Fibroblast of lung (primary cell): ENCODE data around the gene ANKS1A. TPM values are rescaled to one million over a fixed set of nuclear protein-coding genes. Genes with fewer than 3 reads are reported as not detected.

Source experiments
- DNase-seq, 2 donors: peaks; one replicate each; pipeline versions ENCODE4 v3.0.0 to v3.0.0-alpha.2; 2010; ENCODE audit warnings: low read depth in 2 of 2
- H2AFZ ChIP-seq: 2 replicates; pipeline ENCODE4 v1.5.1; 2012; ENCODE audit warnings: low read length, control low read depth, inconsistent platforms
- H3K27ac ChIP-seq: 2 replicates; pipeline ENCODE4 v1.5.1; 2011; ENCODE audit warnings: low read length, control low read depth; ENCODE audit not compliant: insufficient read depth
- H3K27me3 ChIP-seq: 2 replicates; pipeline ENCODE4 v1.5.1; 2011; ENCODE audit warnings: mild to moderate bottlenecking, low read length; ENCODE audit not compliant: control insufficient read depth, insufficient read depth
- H3K36me3 ChIP-seq: 2 replicates; pipeline ENCODE4 v1.5.1; 2011; ENCODE audit warnings: low read length; ENCODE audit not compliant: control insufficient read depth, insufficient read depth
- H3K4me1 ChIP-seq: 2 replicates; pipeline ENCODE4 v1.5.1; 2011; ENCODE audit warnings: low read length; ENCODE audit not compliant: control insufficient read depth, insufficient read depth; ENCODE audit errors: extremely low read depth
- H3K4me2 ChIP-seq: 2 replicates; pipeline ENCODE4 v1.5.1; 2011; ENCODE audit warnings: low read length, control low read depth; ENCODE audit not compliant: insufficient read depth; ENCODE audit errors: extremely low read depth
- H3K4me3 ChIP-seq, 4 experiments: fragments of 200-600 bp in 1 of 4; sonication (generic) in 1 of 4; replicated peaks in 1 of 4; 2 replicates each; pipeline ENCODE4 v1.5.1; 2011 to 2016; ENCODE audit warnings: low read length in 4 of 4, low read depth in 3 of 4, mild to moderate bottlenecking in 3 of 4, control low read depth in 2 of 4, inconsistent platforms in 1 of 4, mixed read lengths in 1 of 4; ENCODE audit not compliant: insufficient read depth in 1 of 4; ENCODE audit errors: control extremely low read depth in 1 of 4
- H3K79me2 ChIP-seq: 2 replicates; pipeline ENCODE4 v1.5.1; 2012; ENCODE audit warnings: mild to moderate bottlenecking, low read length, inconsistent platforms; ENCODE audit not compliant: control insufficient read depth, insufficient read depth
- H3K9ac ChIP-seq: 2 replicates; pipeline ENCODE4 v1.5.1; 2011; ENCODE audit warnings: mild to moderate bottlenecking, low read length, control low read depth; ENCODE audit not compliant: insufficient read depth
- H3K9me3 ChIP-seq: 2 replicates; pipeline ENCODE4 v1.5.1; 2012; ENCODE audit warnings: low read depth, low read length; ENCODE audit not compliant: control insufficient read depth, insufficient read depth
- H4K20me1 ChIP-seq: 2 replicates; pipeline ENCODE4 v1.5.1; 2011; ENCODE audit warnings: low read length; ENCODE audit not compliant: control insufficient read depth, insufficient read depth; ENCODE audit errors: extremely low read depth
- EZH2 ChIP-seq: IDR thresholded peaks from 2 replicates; pipeline ENCODE4 v1.5.1; 2012; ENCODE audit warnings: low read length, control low read depth, mild to moderate bottlenecking; ENCODE audit errors: missing control alignments
- polyA plus RNA-seq, 2 donors: library from polyadenylated mRNA; depleted of rRNA in 1 of 2; stranded (reverse) in 1 of 2; unstranded in 1 of 2; fragments of >200 nt; gene quantifications; 2 replicates each; pipeline ENCODE4 v1.2.1, GENCODE V29; 2011 to 2012; ENCODE audit warnings: missing spikeins in 1 of 2
- total RNA-seq: library from RNA; depleted of rRNA; stranded (reverse); fragments of >200 nt; gene quantifications from 2 replicates; pipeline ENCODE4 v1.2.1, GENCODE V29; 2014
- TF ChIP-seq, protein P1 (sequence below), 2 donors: IDR thresholded peaks in 1 of 2; conservative IDR thresholded peaks in 1 of 2; 1 replicate in 1 of 2; 2 replicates in 1 of 2; pipeline ENCODE4 v1.5.1; 2011 to 2012; ENCODE audit warnings: low read length in 2 of 2, control low read depth in 1 of 2, inconsistent platforms in 1 of 2, low read depth in 1 of 2, mild to moderate bottlenecking in 1 of 2

Gene ANKS1A
- total and polyA plus RNA-seq, 2 donors (not counting 1 experiment from before 2014, with no cell fraction given) = 3.6 to 7.8 TPM

DNA sequence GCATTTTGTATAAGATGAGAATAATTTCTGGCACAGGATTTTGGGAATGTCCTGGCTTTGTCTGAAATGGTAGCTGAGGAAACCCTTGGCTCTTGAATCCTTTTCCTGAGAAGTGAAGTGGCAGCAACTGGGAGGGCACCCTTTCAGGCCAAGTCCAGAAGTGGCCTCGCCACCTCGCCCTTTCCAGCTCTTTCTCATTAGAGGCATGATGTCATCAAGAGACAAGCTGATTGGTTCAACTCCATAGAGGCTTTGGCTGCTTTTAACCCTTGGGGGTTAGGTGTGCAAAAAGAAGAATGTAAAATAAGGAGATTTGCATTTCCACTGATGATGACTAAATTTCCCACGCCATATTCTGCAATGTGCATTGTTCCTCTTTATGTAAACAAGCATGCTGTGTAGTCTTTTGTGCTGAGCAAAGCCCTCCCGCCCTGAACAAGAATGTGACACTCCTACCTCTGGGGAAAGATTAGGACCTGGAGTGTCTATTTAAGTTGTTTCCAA is 135.5 kb downstream of the ANKS1A start:
- TF ChIP-seq EZH2 = no peak
- TF ChIP-seq, protein P1, sequence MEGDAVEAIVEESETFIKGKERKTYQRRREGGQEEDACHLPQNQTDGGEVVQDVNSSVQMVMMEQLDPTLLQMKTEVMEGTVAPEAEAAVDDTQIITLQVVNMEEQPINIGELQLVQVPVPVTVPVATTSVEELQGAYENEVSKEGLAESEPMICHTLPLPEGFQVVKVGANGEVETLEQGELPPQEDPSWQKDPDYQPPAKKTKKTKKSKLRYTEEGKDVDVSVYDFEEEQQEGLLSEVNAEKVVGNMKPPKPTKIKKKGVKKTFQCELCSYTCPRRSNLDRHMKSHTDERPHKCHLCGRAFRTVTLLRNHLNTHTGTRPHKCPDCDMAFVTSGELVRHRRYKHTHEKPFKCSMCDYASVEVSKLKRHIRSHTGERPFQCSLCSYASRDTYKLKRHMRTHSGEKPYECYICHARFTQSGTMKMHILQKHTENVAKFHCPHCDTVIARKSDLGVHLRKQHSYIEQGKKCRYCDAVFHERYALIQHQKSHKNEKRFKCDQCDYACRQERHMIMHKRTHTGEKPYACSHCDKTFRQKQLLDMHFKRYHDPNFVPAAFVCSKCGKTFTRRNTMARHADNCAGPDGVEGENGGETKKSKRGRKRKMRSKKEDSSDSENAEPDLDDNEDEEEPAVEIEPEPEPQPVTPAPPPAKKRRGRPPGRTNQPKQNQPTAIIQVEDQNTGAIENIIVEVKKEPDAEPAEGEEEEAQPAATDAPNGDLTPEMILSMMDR (conservative IDR thresholded peaks at IDR 0.05 in 1 of 2, IDR thresholded peaks at IDR 0.05 in 1 of 2; ENCODE audit: low read depth in 1 of 2, low read length in 2 of 2) = no peak
- H3K9ac ChIP-seq = no peak overlapping the region

DNA sequence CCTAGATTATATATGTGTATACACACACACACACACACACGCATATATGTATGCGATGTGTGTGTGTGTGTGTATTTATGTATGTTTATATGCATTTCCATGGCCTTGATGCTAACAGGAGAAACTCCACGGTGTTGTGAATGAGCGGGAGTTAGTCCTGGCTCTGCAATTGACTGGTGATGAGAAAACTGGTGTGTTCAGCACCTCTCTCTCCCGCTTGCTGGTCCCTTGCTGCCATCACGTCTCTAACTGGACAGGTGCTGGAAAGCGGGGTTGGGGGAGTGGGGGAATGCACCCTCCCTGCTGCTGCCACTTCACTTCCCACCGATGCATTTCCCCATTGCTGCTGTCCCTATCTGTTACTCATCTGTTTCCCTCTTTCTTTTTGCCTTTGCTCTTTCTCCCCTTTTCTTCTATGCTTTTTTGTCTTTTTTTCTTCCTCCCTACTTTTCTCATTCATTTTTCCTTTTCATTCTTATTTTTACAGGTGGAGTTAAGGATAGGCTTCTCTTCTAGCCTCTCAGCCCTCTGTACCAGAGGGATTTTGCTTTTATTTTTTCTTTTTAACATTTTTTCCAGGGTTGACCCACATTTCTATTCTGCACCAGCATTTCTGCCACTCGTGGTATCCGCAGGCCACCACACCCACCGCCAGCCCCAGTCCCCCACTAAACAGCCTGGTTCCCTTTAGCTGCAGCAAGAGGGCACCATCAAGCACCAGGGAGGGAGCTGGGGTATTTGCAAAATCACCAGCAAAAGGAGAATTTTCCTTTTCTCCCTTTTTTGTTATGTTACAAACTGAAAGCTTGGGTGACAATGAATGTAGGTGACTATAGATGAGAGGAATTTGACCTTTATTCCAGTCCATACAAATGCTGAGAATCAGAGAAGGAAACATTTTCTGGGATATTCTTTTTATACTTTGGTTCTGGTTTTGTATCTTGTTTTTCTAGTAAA is 136.5 kb downstream of the ANKS1A start:
- no peak for DNase-seq
- no peak overlapping the region for H3K27ac ChIP-seq

More for the DNA sequence above, 135.5 kb downstream of the ANKS1A start:
- H3K4me2 ChIP-seq = no peak overlapping the region
- H3K27ac ChIP-seq = no peak overlapping the region
- DNase-seq = peak; percentile 70
- no peaks in the 10 kb centered on the region for H4K20me1 ChIP-seq
- H3K4me1 ChIP-seq = peaks cover 10% of the 10 kb centered on the region
- no peaks in the 10 kb centered on the region for H3K79me2 ChIP-seq
- no peak overlapping the region for H3K4me3 ChIP-seq
- H3K36me3 ChIP-seq = no peaks in the 10 kb centered on the region
- H3K27me3 ChIP-seq = no peaks in the 10 kb centered on the region
- H2AFZ ChIP-seq = no peak overlapping the region
- no peaks in the 10 kb centered on the region for H3K9me3 ChIP-seq

More for the DNA sequence above, 136.5 kb downstream of the ANKS1A start:
- TF ChIP-seq, protein P1 (conservative IDR thresholded peaks at IDR 0.05 in 1 of 2, IDR thresholded peaks at IDR 0.05 in 1 of 2; ENCODE audit: low read depth in 1 of 2, low read length in 2 of 2) = peak in 1 of 2 donors; percentile 33
- TF ChIP-seq EZH2 = no peak
- no peaks in the 10 kb centered on the region for H4K20me1 ChIP-seq
- H2AFZ ChIP-seq = no peak overlapping the region
- no peaks in the 10 kb centered on the region for H3K36me3 ChIP-seq
- no peaks in the 10 kb centered on the region for H3K79me2 ChIP-seq
- no peaks in the 10 kb centered on the region for H3K9me3 ChIP-seq
- peaks cover 10% of the 10 kb centered on the region for H3K4me1 ChIP-seq
- H3K4me2 ChIP-seq = no peak overlapping the region
- no peaks in the 10 kb centered on the region for H3K27me3 ChIP-seq
- no peak overlapping the region for H3K9ac ChIP-seq
- H3K4me3 ChIP-seq = no peak overlapping the region
